IPS-NIHi7 (cell line): ENCODE data around the gene CREM.
"Not testable (repeated sequence)": the region's sequence is repeated elsewhere in the genome, so short reads cannot be mapped to it uniquely, and the experiment has no call there.

ENCODE experiments used
- DNase-seq: peaks from one replicate; pipeline ENCODE4 v3.0.0; 2012; ENCODE audit warnings: mixed read lengths; ENCODE audit errors: extremely low spot score

CREM gene

GRCh38 chr10:35126530-35127288 lies at the start of gene CREM:
Gene CREM (plus strand): TSS chr10:35126846. CDS start chr10:35137836, 10,990 bp downstream.
- peak; percentile 98 for DNase-seq

DNA sequence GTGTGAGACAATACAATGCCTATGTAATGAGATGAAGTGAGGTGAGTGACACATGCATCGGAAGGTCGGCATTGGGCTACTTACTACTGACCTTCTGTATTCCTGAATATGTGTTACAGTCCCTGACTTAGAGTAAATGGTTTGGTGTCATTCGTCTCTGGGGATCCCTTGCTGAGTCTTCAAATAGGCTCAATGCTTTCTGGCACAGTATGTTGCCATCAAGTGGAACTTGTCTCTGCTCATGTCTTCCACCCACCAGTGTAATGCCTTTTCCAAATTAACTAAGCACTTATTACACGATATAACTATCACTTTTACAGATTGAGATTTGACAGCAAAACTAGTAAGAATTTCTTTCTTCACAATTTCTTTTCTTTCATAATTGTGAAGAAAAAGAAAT lies 47.4 kb upstream of the CREM start:
- no peak for DNase-seq

- DNase-seq, result no peak
Observed at GRCh38 chr10:35079763-35080162, 46.9 kb upstream of the CREM start.

DNA sequence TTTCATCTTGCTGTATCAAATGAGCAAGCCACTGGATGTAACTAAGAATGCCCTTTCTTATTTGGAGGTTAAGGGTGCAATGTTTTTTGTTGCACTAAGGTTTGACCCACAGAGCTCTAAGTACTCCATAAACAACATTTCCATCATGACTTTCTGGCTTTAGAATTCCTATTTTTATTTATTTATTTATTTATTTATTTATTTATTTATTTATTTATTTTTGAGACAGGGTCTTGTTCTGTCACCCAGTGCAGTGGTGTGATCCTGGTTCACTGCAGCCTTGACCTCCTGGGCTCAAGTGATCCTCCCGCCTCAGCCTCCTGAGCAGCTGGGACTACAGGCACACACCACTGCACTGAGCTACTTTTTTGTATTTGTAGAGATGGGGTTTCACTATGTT lies 46.4 kb upstream of the CREM start:
- not testable (repeated sequence) for DNase-seq

DNA sequence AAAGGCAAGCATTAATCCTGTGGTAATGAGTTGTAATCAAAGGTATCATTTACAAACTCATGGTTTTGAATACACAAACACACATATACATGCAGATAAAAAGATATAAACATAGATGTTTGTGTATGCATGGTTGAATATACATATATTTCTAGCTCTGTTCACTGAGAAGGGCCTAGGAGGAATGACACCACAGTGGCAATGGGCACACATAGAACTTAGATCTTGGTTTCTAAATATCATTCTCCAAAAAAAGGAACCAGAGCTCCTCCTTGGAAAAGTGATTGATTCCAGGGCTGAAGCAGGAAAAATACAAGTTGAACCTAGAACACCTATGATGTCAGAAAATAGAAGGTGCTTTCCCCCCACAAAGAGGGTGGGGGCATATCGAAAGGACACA lies 43.4 kb upstream of the CREM start:
- no peak for DNase-seq

DNA sequence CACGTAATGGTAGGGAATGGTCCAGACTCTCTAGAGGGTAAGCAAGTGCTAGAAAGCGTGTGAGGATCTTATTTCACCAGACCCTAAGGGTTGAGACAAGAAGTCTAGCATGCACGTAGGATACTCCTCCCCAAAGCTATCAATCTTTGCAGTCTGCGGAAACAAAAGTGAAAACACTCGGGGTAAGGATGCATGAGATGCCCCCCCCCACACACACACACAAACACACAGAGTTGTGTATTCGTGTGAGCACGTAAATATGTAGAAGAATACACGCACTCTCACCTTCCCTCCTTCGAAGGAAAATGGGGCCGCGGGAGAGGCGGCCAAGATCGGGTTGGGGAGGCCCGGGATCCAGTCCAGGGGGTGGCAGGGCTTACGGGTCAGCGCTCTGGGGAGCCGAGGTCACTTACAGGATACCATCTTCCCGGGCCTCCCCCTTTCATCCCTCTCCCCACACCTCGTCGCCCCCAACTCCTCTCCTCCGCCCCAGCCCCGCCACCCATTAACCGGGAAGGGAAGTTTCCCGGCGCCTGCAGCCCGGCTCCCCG lies 37.0 kb upstream of the CREM start:
- DNase-seq, result peak; percentile 31

- DNase-seq, result peak; percentile 94
Observed at GRCh38 chr10:35090162-35090954, 36.3 kb upstream of the CREM start, which contains the start of gene CUL2. Gene CUL2 (minus strand): TSS chr10:35090341. CDS start chr10:35071317, 19,024 bp downstream.

GRCh38 chr10:35091994-35092790 lies 34.5 kb upstream of the CREM start:
- DNase-seq, result no peak

DNA sequence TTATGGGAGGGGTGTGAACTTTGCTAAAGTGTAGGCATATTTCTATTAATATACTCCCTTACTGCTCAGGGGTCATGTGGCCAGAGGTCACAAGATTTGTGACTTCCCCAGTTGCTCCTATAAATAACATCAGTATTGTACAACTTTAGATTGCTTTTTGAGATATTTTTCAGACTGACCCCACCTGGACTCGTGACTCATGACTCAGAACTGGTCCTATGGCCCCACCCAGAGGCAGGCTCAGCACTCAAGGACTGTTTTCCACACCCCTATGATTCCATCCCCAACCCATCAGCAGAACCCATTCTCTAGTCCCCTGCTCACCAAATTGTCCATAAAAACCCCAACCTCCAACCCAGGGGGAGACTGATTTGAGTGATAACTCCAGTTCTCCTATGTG lies 33.8 kb upstream of the CREM start:
- DNase-seq, result no peak

GRCh38 chr10:35096312-35096711 lies 30.3 kb upstream of the CREM start:
- no peak for DNase-seq

GRCh38 chr10:35097510-35097909 lies 29.1 kb upstream of the CREM start:
- DNase-seq, result no peak

DNA sequence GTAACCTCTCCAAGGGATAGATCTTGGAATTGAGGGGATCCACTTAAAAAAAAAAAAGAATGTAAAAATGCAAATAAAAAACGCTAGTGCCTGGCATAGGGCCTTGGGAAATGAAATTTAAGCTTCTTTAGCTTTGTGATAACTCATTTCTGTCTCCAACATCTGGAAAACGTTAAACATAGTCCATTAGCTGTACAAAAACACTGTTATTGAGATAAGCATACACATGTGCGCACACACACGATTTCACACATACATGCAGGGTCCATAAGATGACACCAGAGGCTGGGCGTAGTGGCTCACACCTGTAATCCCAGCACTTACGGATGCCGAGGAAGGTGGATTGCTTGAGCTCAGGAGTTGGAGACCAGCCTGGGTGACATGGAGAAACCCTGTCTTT lies 22.8 kb upstream of the CREM start:
- DNase-seq, result no peak

- DNase-seq, result no peak
Observed at GRCh38 chr10:35112571-35112970, 14.1 kb upstream of the CREM start.

- no peak for DNase-seq
Observed at GRCh38 chr10:35119378-35119777, 7.3 kb upstream of the CREM start.

- DNase-seq, result no peak
Observed at GRCh38 chr10:35124540-35124939, 2.1 kb upstream of the CREM start.

DNA sequence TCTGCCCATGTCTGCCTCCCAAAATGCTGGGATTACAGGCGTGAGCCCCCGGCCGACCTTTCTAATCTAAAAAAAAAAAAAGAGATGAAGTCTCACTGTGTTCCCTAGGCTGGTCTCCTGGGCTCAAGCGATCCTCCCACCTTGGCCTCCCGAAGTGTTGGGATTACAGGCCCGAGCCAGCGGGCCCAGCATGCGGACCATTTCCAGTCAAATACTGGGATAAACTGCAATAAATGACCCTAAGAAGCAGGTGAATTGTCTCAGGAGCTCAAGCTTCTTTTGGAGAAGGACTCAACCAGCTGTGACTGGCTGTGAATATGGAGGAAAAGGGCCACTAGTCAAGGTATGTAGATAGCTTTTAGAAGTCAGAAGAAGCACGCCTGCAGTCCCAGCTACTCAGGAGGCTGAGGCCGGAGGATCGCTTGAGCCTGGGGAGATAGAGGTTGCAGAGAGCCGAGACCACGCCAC lies 550 bp upstream of the CREM start:
- DNase-seq, result no peak

DNA sequence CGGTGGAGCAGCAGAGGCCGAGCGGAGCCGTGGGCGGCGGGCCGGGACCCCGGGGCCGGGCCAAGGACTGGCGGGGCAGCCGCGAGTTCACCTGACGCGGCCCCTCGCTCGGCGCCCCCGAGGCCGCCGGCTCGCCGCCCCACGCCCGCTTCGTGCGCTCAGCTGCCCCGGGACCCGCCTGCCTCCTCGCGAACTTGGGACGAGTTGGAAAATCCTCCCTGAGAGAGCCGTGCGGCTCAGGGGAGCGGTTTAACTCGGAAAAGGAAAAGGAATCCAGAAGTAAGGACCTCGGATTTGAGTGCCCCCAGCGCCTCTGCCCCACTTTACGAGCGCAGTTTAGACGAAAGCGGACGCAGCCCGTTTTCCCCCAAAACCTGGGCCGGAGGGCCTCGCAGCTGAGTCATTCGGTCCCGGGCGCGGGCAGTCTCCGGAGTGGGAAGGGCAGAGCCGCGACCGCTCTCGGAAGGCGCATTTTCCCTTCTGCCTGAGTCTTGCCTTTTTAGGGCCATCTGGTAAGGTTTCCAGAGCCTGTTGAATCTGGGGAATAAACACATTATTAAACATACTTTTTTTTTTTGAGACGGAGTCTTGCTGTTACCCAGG lies 744 bp downstream of the CREM start:
- DNase-seq, result peak; percentile 53

GRCh38 chr10:35129185-35129674 lies 2.6 kb downstream of the CREM start:
- no peak for DNase-seq

DNA sequence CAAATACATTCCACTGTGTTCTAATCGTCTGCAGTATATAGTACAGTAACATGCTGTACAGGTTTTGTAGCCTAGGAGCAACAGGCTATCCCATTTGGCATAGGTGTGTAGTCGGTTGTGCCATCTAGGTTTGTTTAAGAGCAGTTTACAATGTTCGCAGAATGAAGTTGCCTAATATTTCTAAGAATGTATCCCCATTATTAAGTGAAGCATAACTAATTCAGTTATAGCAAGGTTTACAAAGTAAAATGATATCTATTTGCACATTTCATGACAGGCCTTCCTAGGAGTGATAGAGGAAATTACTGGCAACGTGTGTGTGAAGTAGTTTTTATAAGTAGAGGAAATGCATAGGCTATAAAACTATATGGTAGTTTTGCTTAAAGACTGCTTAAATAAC lies 4.0 kb downstream of the CREM start:
- DNase-seq, result no peak

GRCh38 chr10:35132727-35133126 lies 6.1 kb downstream of the CREM start:
- DNase-seq, result no peak

GRCh38 chr10:35133586-35133985 lies 6.9 kb downstream of the CREM start:
- no peak for DNase-seq
